ENCODE measurements around the gene NDUFC1. TPM values are rescaled to one million over a fixed set of nuclear protein-coding genes. Genes with fewer than 3 reads are reported as not detected.
"Not testable (repeated sequence)": the region's sequence is repeated elsewhere in the genome, so short reads cannot be mapped to it uniquely, and the experiment has no call there.

The NDUFC1 gene
- polyA plus RNA-seq (2013, experiment 1 of 2; ENCODE audit: insufficient read length): 46.2 TPM
- 43.1 TPM for polyA plus RNA-seq (2013, experiment 2 of 2; ENCODE audit: insufficient read length)

DNA sequence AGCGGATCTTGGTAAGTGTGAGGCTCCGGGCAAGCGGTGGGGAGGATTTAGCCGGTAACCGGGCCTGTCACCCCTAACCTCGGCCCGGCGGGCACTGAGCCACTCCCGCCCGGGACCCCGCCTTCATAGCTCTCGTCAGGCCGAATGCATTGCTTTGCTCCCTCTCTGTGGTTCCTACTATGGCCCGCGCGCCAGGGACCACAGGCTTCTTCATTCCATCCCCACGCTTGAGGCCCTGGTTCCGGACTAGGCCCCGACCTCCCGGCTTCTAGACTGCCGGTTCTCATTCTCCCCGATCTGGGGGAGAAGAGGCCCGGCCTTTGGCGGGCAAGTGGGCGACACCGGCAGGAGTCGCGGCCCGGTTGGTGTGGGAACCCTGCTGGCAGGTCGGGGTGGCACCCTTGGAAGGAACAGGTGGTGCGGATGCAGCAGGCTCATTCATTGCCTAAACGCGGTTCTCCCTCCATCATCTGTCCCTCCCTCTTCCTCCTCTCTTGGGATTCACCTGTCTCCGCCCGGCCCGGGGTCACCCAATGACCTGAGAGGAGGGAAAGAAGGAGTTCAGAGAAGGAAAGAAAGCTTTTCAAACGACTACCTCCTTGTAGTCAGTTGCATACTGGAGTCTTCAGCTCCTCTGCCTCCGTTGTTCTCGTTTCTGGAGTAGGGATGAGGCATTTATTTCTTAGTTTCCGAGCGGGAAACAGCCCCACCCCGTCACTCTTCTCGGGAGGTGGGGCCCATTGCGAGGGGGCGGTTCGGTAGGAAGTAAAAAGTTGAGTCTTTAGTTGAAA, at the start of gene NDUFC1:
Gene NDUFC1, minus strand, starts transcription at position 657 of the 791 bp plus-strand sequence. CDS start 6,679 bp downstream, outside the sequence.
- DNase-seq: peak; percentile 50

DNA sequence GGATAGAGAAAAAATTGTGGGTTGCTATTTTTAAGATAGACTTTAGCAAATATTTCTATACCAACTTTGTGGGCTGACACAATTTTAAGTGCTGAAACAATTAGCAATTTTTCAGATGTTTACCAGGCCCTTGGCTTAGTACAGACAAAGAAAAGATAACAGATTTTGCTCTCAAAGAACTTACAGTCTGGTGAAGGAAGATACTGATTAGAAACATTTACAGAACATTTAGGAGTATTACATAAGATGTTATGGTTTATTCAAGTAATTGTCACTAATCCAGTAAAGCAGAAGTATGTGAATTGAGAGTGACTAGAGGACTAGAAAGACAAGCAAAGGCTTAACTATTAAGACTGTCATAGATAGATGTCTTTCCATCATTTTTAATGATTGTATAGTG, 35.3 kb upstream of the NDUFC1 start:
- DNase-seq: no peak

DNA sequence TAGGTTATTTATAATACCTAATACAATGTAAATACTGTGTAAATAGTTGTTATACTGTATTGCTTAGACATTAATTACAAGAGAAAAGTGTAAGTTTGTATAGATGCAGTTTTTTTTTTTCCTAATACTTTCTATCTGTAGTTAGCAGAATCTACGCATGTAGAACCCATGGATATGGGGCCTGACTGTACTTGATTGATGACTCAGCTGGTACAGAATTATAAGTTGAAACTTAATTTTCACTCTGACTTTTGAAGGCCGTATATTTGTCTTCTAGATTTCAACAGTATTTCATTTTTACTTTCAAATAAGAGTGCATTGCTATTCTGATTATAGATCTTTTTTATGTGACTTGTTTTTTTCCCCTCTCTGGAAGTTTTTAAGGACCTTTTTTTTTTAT, 30.8 kb upstream of the NDUFC1 start:
- DNase-seq: no peak

DNA sequence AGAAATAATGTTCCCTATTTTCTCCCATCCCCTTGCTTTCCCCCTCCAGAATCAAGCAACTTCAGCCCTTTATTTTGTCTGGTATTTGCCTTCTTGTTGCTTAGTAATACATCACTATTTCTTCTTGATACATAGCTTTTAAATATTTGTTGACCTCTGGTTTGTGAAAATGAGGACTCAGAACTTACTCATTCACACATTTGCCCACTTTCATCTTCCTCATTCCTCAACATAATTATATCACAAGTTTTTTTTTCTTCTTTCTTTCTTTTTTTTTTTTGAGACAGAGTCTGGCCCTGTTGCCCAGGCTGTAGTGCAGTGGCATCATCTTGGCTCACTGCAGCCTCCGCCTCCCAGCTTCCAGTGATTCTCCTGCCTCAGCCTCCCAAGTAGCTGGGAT, 28.9 kb upstream of the NDUFC1 start:
- DNase-seq: peak; percentile 43

DNA sequence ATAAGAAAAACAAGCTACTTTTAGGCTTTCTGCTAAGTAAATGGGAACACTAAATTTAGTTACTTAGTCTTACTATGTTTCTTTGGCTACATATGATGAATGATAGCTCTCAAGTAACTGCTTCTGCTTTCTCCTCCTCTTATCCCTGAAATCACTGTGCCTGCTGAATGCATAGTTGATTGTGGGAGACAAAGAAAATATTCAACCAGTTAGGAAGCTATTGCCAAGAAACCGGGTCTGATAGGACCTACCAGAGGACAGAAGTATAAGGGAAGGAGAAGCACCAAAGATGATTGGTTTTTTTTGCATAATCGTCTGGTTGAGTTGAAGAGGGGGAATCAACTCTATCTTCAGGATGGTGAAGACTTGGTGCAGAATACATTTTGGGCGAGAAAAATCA, 28.0 kb upstream of the NDUFC1 start:
- no peak for DNase-seq

DNA sequence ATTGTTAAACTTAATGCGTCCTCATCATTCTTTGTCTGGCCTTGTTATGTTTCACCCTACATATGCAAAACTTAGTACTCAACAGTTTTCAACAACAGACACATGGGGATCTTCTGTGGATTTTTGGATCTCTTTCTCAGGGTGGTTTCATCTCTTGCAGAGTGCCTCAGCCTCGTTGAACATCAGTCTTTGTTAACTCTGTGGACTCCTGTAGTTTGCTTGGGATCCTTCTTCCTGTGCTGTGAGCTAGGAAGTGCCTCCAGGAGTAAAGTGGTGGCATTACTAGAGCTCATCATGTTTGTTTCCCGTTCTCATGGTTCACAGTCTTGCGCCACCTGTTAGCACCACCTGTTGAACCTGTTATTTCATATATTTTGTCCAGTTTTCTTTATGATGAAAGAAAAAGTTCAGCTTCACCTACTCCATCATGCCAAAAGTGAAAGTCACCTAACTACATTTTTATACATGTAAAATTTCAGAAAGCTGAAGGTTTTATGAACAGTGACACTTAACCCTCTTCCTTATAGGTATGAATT, 27.5 kb upstream of the NDUFC1 start:
- DNase-seq: no peak

DNA sequence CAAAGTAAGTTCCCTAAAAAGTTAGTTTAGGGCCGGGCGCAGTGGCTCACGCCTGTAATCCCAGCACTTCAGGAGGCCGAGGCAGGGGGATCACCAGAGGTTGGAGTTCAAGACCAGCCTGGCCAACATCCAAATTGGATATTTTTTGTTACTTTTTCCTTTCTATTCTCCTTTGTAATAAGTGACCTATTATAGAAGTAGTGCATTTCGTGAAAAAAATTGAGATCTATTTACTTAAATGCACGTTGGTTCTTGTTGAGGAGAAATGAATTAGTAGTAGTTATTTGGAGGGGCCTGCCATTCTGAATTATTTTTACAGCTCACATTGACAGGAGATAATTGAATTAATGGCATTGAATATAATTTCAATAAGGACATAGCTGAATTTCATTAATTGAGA, 22.3 kb upstream of the NDUFC1 start:
- no peak for DNase-seq

DNA sequence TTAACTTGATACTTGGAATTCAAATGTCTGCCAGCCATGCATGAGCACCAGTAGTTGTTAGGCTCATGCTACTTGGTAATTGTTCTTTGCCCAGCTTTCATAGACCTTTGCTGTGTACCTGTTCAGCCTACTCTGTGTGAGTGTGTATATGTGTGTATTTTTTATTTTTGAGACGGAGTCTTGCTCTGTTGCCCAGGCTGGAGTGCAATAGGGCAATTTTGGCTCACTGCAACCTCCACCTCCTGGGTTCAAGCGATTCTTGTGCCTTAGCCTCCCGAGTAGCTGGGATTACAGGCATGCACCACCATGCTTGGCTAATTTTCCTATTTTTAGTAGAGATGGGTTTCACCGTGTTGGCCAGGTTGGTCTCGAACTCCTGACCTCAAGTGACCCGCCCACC, 20.3 kb upstream of the NDUFC1 start:
- DNase-seq: not testable (repeated sequence)

DNA sequence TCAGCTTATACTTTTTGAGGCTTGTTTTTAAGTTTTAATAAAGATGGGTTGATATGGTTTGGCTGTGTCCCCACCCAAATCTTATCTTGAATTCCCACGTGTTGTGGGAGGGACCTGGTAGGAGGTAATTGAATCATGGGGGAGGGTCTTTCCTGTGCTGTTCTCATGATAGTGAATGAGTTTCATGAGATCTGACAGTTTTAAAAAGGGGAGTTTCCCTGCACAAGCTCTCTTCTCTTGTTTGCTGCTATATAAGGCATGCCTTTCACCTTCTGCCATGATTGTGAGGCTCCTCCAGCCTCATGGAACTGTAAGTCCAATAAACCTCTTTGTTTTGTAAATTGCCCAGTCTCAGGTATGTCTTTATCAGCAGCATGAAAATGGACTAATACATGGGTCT, 19.8 kb upstream of the NDUFC1 start:
- DNase-seq: not testable (repeated sequence)

DNA sequence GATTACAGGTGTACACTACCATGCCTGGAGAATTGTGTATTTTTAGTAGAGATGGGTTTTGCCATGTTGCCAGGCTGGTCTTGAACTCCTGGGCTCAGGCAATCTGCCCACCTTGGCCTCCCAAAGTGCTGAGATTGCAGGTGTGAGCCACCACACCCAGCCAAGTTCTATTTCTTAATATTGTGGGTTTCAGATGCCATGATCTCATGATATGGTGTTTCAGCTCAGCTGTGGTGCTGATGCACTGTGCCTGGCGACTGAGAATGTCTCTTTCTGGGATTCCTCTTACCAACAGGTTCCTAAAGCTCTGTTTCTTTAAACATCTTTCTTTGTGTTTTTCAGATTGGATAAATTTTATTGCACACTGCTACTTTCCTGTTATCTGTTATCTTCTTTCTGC, 17.3 kb upstream of the NDUFC1 start:
- no peak for DNase-seq

DNA sequence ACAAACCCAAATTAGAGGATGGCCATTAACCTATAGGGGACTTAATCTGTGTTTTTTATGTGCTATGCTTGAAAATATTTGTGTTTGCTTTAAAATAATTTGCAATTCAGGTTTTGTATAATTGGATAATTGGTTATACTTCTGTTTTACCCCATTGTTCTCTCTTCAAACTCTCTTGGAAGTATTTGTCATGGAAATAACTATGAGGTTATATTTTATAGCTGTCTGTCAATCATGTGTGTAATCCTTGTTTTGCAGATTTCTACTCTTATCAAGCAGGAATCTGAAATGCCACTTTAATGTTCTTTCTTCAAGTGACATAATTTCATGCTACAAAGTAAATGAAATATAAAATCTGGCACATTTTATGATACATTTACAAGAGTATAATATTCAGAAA, 15.4 kb upstream of the NDUFC1 start:
- no peak for DNase-seq

DNA sequence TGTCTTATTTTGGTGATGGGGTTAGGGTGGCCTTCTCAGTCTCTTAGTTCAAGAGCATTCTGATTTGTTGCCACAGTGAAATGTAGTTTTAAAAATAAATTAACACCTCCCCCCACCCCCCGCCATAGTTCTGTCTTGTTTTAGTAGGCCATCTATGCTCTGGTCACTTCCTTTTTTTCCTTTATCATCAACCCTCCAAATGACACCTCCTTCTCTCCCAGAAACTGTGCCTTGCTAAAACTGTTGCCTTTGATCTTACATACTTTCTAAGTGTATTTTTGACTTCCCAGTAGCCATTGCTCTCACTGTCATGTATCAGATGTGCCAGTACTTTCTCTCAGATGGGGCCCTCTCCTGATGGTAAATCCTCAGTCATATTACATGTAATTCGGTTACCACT, 14.5 kb upstream of the NDUFC1 start:
- no peak for DNase-seq

DNA sequence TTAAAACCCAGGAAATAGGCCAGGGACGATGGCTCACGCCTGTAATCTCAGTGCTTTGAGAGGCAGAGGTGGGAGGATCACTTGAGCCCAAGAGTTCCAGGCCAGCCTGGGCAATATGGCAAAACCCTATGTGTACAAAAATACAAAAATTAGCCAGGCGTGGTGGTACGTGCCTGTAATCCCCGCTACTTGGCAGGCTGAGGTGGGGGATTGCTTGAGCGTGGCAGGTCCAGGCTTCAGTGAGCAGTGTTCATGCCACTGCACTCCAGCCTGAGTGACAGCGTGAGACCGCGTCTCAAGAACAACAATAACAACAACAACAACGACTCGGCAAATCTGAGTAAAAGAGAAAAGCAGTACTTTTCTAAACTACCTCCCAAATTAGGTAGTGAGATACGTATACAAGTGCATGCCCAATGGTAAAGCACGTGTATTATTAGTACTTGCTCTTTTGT, 13.0 kb upstream of the NDUFC1 start:
- no peak for DNase-seq

DNA sequence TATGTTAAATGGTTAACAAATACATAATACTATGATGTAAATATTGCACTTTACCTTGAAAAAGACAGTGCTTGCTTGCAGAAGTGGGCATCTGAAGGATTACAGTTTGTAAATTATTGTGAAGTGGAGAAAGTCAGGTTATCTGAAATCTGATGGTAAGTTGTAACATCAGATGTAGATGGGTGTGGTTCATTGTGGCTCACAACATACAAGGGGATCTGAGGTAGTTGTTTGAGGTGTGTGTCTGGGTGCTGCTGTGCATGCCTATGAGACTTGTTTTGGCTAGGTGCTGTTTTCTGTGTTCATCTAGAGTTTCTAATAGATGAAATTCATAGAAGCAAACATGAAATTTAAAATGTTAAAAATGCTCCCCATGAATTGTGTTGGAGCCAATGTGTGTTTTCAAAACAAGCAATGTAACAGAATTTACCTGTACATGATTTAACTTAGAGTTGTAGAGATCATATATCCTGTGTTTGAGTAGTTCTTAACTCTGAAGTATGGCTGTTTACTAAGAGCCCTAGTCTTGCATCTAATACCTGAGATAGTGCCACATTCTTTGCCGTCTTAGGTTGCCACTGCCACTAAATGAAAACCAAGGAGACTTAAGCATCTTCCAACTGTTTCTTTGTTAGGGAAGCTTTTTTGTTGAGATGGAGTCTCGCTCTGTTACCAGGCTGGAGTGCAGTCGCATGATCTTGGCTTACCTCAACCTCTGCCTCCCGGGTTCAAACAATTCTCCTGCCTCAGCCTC, 11.9 kb upstream of the NDUFC1 start:
- DNase-seq: no peak

DNA sequence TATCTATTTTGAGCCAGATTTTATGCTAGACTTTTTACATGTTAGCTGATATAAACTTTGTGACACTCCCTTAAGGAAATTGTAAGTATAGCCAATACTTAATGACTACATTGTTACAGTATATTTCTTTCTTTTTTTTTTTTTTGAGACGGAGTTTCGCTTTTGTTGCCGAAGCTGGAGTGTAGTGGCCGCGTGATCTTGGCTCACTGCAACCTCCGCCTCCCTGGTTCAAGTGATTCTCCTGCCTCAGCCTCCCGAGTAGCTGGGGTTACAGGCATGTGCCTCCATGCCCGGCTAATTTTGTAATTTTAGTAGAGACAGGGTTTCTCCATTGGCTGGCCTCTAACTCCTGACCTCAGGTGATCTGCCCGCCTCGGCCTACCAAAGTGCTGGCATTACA, 11.1 kb upstream of the NDUFC1 start:
- not testable (repeated sequence) for DNase-seq

DNA sequence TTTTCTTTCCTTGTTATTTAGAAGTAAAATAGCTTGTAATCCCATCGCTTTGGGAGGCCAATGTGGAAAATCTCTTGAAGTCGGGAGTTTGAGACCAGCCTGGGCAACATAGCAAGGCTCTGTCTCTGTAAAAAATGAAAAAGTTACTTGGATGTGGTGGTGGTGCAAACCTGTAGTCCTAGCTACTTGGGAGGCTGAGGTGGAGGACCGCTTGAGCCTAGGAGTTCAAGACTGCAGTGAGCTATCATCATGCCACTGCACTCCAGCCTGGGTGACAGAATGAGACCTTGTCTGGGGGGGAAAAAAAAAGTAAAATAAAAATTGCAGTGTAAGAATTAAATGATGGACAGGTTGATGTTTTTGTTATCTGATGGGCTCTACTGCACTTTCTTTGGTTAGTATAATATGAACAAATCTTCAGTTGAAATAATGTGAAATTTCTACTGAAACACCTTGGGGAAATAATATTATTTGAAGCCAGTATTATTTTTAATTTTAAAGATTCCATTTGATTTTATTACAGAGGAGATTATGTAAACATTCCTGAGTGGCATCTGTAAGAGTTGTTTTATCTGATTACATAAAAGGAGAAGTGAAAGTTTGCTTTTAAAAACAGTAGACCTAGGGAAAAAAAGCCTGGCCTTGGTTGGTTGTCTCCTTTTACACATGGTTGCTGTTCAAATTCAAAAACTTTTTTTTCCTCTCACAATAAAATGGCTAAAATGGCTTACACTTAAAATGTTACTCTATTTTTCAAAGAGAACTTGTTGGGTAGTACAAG, 10.5 kb upstream of the NDUFC1 start:
- no peak for DNase-seq

DNA sequence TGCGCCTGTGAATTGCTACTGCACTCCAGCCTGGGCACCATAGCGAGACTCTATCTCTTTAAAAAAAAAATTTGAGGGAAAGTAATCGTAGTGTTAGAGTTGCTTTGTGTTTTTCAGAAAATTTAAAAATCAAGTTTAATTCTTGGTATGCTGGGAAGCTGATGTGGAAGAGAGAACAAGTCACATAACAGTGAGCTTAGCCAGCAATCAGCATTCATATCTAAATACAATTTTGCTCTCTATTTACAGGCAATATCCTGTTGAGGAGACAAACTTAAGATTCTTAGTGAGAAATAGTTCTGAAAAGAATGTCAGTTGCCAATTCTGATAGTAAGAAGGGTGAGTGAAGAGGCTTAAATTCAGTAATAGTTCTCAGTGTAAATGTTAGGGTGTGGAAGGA, 9.6 kb upstream of the NDUFC1 start:
- no peak for DNase-seq

DNA sequence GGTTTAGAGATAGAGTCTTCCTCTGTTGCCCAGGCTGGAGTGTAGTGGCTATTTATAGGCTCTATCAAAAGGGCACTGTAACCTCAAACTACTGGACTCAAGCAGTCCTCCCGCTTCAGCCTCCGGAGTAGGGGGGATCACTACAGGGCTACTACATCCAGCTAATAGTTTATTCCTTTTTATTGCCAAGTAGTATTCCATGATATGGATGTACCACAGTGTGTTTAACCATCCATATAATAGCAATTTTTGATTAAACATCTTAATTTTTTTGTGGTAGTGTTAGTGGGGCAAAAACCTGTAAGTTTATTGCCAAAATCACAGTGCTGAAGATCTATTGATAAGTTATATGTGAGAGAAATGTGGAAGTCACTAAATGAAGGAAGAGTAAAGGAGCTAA, 2.6 kb upstream of the NDUFC1 start:
- DNase-seq: no peak

DNA sequence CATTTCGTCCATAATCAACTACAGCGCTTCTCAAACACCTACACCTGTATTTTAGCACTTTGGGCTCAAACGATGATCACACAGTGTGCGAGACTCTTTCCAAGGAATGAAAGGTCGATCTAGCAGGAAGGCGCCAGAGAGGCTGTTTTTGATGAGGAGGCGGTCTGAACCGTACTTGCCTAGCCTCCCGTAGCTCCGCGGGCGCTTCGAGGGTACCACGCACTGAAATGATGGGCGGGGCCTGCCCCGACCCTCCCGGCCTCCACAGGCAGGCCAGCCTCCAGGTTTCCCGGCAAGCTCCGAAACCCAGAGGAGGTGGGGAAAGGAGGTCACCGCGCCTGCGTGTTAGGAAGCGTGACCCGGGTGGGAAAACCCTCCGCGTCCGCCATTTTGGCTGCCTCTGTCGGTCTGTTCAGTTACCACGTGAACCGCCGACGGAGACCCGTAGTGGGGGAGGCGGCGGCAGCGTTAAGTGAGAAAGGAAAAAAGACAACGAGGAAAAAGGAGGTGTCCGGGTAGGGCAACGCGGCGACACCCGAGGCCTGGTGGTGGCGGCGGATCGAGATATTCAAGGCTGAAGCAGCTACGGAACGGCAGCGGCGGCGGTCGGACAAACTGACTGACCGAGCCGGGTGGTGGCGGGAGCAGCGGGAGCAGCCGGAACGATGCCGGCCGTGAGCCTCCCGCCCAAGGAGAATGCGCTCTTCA, 1.0 kb downstream of the NDUFC1 start, which contains the start of gene NAA15:
Gene NAA15, plus strand, starts transcription at position 393 of the 708 bp plus-strand sequence. Its CDS starts 273 bp downstream, at position 666.
- peak; percentile 98 for DNase-seq

DNA sequence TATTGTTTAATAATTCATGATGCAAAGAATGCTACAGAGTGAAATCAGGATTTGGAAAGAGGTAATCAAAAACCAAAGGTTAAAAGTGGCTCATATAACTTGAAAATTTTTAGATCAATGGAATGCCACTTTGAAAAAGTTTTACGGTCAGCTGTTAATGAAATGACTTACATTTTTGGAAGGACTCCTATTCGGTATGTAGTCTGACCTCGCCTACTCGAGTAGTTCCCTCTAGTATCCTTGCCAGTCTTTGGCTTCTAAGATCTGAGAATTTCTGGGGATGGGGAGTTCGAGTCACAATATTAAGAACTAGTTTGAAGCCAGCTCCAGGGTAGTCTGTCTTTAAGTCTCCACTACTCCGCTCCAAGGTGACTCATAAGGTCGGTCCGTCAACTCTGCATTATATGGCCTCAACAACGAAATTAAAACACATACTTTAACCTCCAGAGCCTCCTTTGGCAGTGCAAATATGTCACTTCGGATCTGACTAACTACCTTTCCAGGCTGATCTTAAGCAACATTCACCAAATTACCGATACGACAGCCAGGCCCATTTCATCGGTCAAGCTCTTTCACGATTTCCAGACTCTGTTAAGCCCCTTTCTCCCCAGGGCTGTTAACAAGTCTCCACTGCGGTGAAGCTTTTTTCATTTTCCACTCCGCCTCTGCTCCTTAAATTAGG, 1.7 kb downstream of the NDUFC1 start:
- peak; percentile 69 for DNase-seq

DNA sequence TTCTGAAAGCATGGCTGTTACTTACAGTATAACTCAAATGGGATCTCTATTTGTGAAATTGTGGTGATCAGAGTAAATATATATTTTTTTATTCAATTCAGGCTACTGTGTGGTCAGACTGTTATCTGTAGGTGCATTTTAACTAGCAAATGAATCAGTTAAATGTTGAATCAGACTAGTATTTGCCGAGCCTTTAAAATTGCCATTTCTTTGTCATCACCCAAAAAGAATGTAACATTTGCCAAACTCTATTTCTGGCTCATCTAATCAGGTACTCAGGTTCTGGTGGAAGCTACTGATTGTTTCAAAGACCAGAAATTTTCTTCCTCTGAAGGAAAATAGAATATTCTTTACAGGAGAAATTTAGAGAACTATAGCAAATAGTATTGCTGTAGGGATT, 2.7 kb downstream of the NDUFC1 start:
- DNase-seq: no peak
